Esophagus squamous epithelium (tissue), 4 donors: ENCODE data around the gene ARHGDIA.

Source experiments
- POLR2A ChIP-seq, 4 donors: fragments of 450-650 bp; IDR thresholded peaks; one replicate each; pipeline ENCODE4 v1.6.1; 2017; ENCODE audit warnings: antibody characterized with exemption in 4 of 4, mild to moderate bottlenecking in 4 of 4, moderate library complexity in 3 of 4
- TF ChIP-seq, protein P1 (sequence below), 6 experiments: fragments of 450-650 bp in 4 of 6; fragments of 200-600 bp in 2 of 6; sonication (generic) in 2 of 6; IDR thresholded peaks; one replicate each; pipeline ENCODE4 v1.5.1; 2016 to 2019; ENCODE audit warnings: antibody characterized with exemption in 6 of 6, mild to moderate bottlenecking in 4 of 6, moderate library complexity in 4 of 6

GRCh38 chr17:81884520-81884919, 13.4 kb upstream of the ARHGDIA start:
- TF ChIP-seq, protein P1, sequence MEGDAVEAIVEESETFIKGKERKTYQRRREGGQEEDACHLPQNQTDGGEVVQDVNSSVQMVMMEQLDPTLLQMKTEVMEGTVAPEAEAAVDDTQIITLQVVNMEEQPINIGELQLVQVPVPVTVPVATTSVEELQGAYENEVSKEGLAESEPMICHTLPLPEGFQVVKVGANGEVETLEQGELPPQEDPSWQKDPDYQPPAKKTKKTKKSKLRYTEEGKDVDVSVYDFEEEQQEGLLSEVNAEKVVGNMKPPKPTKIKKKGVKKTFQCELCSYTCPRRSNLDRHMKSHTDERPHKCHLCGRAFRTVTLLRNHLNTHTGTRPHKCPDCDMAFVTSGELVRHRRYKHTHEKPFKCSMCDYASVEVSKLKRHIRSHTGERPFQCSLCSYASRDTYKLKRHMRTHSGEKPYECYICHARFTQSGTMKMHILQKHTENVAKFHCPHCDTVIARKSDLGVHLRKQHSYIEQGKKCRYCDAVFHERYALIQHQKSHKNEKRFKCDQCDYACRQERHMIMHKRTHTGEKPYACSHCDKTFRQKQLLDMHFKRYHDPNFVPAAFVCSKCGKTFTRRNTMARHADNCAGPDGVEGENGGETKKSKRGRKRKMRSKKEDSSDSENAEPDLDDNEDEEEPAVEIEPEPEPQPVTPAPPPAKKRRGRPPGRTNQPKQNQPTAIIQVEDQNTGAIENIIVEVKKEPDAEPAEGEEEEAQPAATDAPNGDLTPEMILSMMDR (IDR thresholded peaks at IDR 0.05), result no peak
- no peak for TF ChIP-seq POLR2A (IDR thresholded peaks at IDR 0.05)
